Fibroblast of skin of left quadriceps (primary cell): Measurements from ENCODE around the gene CDK10.
"Not testable (repeated sequence)": the region's sequence is repeated elsewhere in the genome, so short reads cannot be mapped to it uniquely, and the experiment has no call there.

ENCODE experiments used
- DNase-seq, 2 experiments: peaks; one replicate each; pipeline ENCODE4 v3.0.0-alpha.2; 2013; ENCODE audit warnings: low read depth in 2 of 2

The CDK10 gene

GRCh38 chr16:89667633-89668032, 18.9 kb upstream of the CDK10 start:
- no peak for DNase-seq

DNA sequence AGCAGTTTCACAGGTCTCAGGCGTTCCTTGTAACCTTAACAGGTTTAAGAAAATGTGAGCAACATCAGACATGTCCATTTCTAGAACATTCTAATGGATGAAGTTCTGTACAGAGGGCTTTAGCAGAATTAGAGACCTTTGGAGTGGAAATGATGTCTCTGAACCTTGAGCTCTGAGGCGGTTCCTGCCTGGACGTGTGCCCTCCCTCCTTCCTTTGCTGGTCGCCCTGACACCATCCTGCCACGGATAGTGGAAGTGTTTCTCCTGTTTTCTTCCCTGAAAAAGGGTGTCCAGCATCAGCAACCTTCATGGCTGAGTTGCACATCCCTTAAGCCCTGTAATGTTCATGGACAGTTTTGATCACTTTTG, 17.7 kb upstream of the CDK10 start:
- no peak for DNase-seq

DNA sequence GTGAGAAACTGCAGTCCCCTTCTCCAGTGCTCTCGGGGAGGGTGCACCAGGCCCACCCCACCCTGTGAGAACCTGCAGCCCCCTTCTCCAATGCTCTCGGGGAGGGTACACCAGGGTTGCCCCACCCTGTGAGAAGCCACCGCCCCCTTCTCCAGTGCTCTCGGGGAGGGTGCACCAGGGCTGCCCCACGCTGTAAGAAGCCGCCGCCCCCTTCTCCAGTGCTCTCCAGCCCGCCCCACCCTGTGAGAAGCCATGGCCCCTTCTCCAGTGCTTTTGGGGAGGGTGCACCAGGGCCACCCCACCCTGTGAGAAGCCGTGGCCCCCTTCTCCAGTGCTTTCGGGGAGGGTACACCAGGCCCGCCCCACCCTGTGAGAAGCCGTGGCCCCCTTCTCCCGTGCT, 16.7 kb upstream of the CDK10 start:
- no peak for DNase-seq

GRCh38 chr16:89670496-89671431, 15.7 kb upstream of the CDK10 start:
- no peak for DNase-seq

GRCh38 chr16:89671565-89671964, 14.9 kb upstream of the CDK10 start:
- not testable (repeated sequence) for DNase-seq

- DNase-seq, result no peak
Measured at GRCh38 chr16:89672177-89672941, 14.1 kb upstream of the CDK10 start.

GRCh38 chr16:89678258-89678657, 8.2 kb upstream of the CDK10 start:
- DNase-seq, result no peak

DNA sequence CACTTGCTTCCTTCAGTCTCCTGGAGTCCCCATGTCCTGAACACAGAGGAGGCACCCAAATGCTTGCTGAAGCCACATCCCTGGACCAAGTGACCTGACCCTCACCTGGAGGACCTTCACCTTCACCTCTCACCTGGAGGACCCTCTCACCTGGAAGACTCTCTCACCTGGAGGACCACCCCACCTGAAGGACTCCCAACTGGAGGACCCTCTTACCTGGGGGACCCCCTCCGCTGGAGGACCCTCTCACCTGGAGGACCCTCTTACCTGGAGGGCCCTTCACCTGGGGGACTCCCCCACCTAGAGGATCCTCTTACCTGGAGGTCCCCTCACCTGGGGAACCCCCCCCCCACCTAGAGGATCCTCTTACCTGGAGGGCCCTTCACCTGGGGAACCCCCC, 573 bp upstream of the CDK10 start:
- no peak for DNase-seq

- no peak for DNase-seq
Measured at GRCh38 chr16:89687092-89687940, 827 bp downstream of the CDK10 start.

DNA sequence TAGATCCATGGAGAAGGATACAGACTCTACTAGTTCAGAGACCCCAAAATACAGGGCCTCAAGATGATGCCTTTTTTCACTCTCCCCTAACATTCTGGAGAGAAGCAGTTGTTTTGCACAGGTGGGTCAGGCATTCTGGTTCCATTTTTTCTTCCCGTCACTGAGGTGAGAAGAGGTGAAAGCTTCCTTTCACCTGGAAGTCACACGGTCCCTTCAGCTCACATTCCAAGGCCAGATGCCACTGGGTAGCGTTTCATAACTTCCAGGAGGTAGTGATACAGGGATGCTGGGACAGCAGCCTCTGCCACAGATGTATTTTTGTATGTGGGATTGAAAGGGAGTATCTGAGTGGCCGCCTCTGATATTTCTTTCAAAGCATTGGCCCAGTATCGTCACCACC, 1.9 kb downstream of the CDK10 start:
- no peak for DNase-seq

DNA sequence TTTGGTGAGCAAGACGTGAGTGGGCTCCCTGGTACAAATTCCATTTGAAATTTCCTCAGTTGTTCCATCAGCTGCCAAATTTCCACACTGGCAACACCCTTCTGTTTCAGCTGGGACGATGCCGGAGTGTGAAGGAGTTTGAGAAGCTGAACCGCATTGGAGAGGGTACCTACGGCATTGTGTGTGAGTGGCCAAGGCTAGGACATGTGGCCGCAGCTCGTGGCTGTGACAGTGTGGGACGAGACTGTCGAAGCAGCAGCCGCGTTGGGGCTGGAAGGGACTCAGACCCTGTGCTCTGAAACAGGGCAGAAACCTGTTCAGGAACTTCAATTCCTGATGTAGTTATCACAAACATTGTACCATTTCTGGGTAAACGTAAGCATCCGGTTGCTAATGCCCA, 2.7 kb downstream of the CDK10 start:
- no peak for DNase-seq

DNA sequence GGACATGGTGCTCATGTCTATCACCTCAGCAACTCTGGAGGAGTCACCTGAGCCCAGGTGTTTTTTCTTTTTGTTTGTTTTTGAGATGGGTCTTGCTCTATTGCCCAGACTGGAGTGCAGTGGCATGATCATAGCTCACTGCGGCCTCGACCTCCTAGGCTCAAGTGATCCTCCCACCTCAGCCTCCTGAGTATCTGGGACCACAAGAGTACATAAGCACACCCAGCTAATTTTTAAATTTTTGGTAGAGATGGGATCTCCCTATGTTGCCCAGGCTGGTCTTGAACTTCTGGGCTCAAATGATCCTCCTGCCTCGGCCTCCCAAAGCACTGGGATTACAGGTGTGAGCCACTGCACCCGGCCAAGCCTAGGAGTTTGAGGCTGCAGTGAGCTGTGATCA, 3.1 kb downstream of the CDK10 start:
- DNase-seq, result not testable (repeated sequence)

DNA sequence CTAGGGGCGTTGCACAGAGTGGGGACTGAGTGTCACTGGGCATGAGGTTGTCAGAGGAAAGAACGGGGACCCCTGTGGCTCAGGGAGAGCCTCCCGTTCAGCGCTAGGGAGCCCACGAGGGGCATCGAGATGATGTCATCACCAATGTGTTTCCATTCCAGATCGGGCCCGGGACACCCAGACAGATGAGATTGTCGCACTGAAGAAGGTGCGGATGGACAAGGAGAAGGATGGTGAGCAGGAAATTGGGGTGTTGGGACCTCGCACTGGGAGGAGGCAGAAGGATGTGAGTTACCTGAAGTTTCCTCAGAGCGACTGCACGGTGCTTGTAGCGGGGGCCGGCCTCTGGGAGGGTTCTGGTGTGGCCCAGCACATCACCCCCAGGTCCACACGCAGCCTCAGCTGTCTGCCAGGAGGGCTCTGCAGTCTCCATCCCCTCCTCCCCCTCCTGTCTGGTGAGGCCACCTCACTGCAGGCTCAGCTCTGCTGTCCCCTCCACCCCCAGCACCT, 4.0 kb downstream of the CDK10 start:
- no peak for DNase-seq

DNA sequence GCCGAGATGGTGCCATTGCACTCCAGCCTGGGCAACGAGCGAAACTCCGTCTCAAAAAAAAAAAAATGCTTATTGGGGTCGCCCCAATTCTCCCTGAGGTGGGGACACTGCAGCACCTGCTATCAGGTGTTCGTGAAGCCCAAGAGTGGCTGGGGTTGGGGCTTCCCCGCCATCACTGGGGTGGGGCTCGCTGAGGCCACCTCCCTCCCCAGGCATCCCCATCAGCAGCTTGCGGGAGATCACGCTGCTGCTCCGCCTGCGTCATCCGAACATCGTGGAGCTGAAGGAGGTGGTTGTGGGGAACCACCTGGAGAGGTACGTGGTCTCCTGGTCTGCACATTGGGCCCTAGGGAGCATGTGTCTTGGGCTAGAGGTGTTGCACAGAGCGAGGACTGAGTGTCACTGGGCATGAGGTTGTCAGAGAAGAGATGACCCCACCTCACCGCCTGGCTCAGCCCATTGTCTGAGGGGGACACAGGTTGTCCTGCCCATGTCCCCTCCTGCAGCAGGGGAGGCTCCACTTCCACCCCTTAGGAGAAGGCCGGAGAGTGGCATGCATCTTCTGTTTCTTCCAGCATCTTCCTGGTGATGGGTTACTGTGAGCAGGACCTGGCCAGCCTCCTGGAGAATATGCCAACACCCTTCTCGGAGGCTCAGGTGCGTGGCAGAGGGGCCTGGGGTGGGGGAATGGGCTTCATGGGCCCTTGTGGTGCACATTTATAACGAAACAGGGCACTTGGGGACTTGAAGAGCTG, 4.9 kb downstream of the CDK10 start:
- DNase-seq, result no peak

- DNase-seq, result no peak
Measured at GRCh38 chr16:89691986-89692569, 5.6 kb downstream of the CDK10 start.

GRCh38 chr16:89693289-89693731, 6.8 kb downstream of the CDK10 start:
- no peak for DNase-seq

- no peak for DNase-seq
Measured at GRCh38 chr16:89693931-89694783, 7.7 kb downstream of the CDK10 start.

GRCh38 chr16:89694784-89695085, 8.2 kb downstream of the CDK10 start:
- not testable (repeated sequence) for DNase-seq

DNA sequence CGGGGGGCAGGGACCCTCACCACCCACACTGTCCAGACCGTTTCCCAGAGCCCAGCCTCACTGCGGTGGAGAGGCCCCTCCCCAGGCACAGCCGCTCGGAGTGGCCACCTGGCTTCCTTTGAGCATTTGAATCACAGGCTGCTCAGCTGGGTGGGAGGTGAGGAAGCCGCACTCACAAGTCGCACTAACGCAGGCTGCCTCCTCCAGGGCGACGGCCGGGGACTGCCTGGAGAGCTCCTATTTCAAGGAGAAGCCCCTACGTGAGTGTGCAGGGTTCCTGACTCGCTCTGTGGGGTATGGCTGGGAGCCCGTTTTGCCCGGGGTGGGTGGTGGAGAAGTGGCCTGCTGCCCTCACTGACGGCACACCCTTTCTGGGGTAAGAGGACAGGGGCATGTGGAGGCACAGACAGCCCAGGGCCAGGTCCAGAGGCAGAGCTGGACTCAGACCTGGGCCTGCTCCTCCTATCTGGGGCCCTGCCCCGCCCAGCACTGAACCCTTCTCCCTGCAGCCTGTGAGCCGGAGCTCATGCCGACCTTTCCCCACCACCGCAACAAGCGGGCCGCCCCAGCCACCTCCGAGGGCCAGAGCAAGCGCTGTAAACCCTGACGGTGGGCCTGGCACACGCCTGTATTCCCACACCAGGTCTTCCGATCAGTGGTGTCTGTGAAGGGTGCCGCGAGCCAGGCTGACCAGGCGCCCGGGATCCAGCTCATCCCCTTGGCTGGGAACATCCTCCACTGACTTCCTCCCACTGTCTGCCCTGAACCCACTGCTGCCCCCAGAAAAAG, 8.8 kb downstream of the CDK10 start:
- DNase-seq, result no peak
